ENCODE data around the gene TRAPPC4. TPM values are rescaled to one million over a fixed set of nuclear protein-coding genes. Genes with fewer than 3 reads are reported as not detected.

The TRAPPC4 gene
- polyA plus RNA-seq, 1 experiment = 95.3 TPM

DNA sequence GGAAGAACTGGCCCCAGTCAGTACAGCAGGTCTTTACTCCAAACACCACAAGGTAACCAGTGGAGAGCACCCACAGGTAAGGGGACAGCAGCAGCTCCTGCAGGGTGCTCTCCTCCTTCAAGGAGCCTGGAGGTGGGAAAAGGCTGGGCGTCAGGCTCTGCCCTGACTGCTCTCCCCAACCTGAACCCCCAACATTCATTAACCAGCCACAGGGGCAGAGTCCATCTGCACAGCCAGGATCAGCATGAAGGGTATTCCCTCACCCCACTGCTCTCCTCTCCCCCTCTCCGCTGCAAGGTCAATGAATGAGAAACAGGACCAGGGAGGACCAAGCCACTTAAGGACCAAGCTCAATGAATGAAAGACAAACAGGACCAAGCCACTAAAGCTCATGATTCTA lies 8.4 kb downstream of the TRAPPC4 start:
- DNase-seq (ENCODE audit: low read depth, low spot score) = no peak
- Histone ChIP-seq H3K27ac (ENCODE audit: low read depth, low read length) (no peak overlapping the region), H3K9me3 (ENCODE audit: control insufficient read depth, insufficient read depth, low read length) (no peaks in the 10 kb centered on the region; the same call in 1 of the 2 replicates), H3K4me3 (ENCODE audit: low read depth, low read length) (no peak overlapping the region), H3K27me3 (ENCODE audit: control insufficient read depth, insufficient read depth, low read length) (no peaks in the 10 kb centered on the region)
- POLR2A ChIA-PET = no interaction called here
- TF ChIP-seq, protein P1, sequence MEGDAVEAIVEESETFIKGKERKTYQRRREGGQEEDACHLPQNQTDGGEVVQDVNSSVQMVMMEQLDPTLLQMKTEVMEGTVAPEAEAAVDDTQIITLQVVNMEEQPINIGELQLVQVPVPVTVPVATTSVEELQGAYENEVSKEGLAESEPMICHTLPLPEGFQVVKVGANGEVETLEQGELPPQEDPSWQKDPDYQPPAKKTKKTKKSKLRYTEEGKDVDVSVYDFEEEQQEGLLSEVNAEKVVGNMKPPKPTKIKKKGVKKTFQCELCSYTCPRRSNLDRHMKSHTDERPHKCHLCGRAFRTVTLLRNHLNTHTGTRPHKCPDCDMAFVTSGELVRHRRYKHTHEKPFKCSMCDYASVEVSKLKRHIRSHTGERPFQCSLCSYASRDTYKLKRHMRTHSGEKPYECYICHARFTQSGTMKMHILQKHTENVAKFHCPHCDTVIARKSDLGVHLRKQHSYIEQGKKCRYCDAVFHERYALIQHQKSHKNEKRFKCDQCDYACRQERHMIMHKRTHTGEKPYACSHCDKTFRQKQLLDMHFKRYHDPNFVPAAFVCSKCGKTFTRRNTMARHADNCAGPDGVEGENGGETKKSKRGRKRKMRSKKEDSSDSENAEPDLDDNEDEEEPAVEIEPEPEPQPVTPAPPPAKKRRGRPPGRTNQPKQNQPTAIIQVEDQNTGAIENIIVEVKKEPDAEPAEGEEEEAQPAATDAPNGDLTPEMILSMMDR (IDR thresholded peaks at IDR 0.05; ENCODE audit: low read depth, low read length) = no peak
- CTCF ChIA-PET = no interaction called here

DNA sequence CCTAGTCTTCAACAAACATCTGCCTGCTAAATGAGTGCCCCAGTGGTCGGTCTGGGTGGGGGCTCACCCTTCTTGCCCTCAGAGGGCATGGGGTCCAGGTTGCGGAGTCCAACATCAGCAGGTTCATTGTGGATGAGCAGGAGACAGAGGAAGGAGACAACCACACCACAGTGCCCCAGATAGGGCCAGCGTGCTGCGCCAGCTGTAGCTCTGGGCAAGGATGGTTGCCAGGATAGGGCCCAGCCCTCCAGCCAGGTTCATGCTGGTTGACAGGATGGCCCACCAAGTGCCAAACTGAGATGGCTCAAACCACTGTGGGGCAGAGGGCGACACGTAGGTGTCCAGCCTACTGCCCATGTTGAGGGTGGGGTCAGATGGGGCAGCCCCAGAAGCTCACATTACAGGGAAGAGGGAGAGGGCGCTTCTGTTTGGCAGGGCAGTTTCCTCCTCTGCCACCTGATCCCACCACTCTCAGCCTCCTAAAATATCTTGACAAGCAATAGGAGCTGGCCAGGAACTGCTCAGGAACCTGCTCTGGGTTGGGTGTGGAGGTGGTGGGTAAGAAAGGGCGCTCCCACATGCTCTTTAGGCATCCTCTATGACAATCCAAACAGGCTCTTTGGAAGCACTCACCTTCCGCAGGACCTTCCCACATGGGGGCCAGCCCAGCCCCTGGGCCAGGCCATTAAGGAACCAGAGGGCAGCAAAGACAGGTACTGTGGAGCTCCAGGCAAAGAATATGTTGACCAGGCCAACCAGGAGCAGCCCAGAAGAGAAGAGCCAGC lies 9.2 kb downstream of the TRAPPC4 start:
- Histone ChIP-seq H3K4me3 (ENCODE audit: low read depth, low read length) (no peak overlapping the region), H3K27me3 (ENCODE audit: control insufficient read depth, insufficient read depth, low read length) (no peaks in the 10 kb centered on the region), H3K9me3 (ENCODE audit: control insufficient read depth, insufficient read depth, low read length) (no peaks in the 10 kb centered on the region; the same call in 1 of the 2 replicates), H3K27ac (ENCODE audit: low read depth, low read length) (no peak overlapping the region)
- TF ChIP-seq, protein P1 (IDR thresholded peaks at IDR 0.05; ENCODE audit: low read depth, low read length) = no peak
- ChIA-PET CTCF (no interaction called here), POLR2A (no interaction called here)
- DNase-seq (ENCODE audit: low read depth, low spot score) = no peak

DNA sequence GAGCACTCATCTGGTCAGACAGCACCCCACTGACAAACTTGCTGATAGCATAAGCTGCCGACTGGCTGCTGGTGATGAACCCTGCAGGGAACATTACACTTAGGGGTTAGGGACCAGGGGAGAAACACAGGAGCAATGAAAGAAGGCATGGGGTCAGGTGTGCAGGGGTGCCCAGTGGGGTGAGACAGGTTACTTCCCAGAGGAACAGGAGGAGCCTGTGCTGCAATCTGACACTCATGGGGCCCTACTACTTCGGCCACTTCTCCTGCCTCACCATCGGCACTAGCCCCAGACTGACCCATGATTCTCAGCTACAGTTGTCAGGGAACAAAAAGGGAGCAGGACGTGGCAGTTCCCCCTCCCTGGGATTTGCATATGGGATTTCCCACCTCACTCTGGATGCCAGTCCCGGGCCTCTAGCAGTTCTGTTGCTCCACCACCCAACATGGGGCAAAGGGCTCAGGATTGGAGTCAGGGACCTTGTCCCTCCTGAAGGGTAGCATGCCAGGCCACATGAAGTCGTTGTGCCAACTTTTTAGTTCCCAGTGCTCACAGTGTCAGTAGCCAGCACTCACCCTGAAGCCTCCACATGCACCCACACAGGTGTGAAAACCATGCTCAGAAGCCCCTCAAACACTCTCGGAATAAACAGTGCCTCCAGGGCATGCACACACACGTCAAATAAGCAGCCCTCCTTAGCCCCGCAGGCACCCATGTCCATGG lies 9.9 kb downstream of the TRAPPC4 start:
- TF ChIP-seq, protein P1 (IDR thresholded peaks at IDR 0.05; ENCODE audit: low read depth, low read length) = no peak
- POLR2A ChIA-PET = no interaction called here
- CTCF ChIA-PET = no interaction called here

DNA sequence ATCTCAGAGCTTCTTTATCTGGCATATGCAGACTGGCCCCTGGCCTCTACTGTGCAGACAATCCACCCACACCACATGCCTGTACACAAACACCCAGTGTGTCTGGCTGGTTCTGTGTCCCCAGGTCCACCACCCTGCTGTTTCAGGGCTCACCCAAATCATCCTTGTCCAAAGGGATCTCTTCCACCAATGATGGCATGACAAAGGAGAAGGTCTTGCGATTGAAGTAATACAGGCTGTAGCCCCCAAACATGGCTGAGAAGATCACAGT lies 10.4 kb downstream of the TRAPPC4 start:
- no peak for DNase-seq (ENCODE audit: low read depth, low spot score)
- ChIA-PET CTCF (no interaction called here), POLR2A (no interaction called here)
- no peaks in the 10 kb centered on the region for H3K27me3 ChIP-seq (ENCODE audit: control insufficient read depth, insufficient read depth, low read length)
- H3K9me3 ChIP-seq (ENCODE audit: control insufficient read depth, insufficient read depth, low read length) = no peaks in the 10 kb centered on the region; the same call in 1 of the 2 replicates
- no peak overlapping the region for H3K27ac ChIP-seq (ENCODE audit: low read depth, low read length)
- TF ChIP-seq, protein P1 (IDR thresholded peaks at IDR 0.05; ENCODE audit: low read depth, low read length) = no peak
- H3K4me3 ChIP-seq (ENCODE audit: low read depth, low read length) = no peak overlapping the region

More for the DNA sequence above, 9.9 kb downstream of the TRAPPC4 start:
- Histone ChIP-seq H3K9me3 (ENCODE audit: control insufficient read depth, insufficient read depth, low read length) (no peaks in the 10 kb centered on the region; the same call in 1 of the 2 replicates), H3K27me3 (ENCODE audit: control insufficient read depth, insufficient read depth, low read length) (no peaks in the 10 kb centered on the region), H3K27ac (ENCODE audit: low read depth, low read length) (no peak overlapping the region), H3K4me3 (ENCODE audit: low read depth, low read length) (no peak overlapping the region)
- DNase-seq (ENCODE audit: low read depth, low spot score) = no peak

Data from AG04450 (cell line).